DND-41 (cell line): ENCODE measurements around the gene TAPT1.

ENCODE experiments used
- CTCF ChIP-seq: IDR thresholded peaks from 2 replicates; pipeline ENCODE4 v1.5.1; 2012; ENCODE audit warnings: borderline replicate concordance, low read length, moderate library complexity, mild to moderate bottlenecking; ENCODE audit not compliant: poor library complexity, severe bottlenecking; ENCODE audit errors: extremely low read depth
- EZH2 ChIP-seq: IDR thresholded peaks from 3 replicates; pipeline ENCODE4 v1.6.1; 2012; ENCODE audit warnings: borderline replicate concordance, low read depth, mild to moderate bottlenecking, moderate library complexity, low read length, inconsistent platforms; ENCODE audit not compliant: severe bottlenecking

GRCh38 chr4:16117164-16117563 is 109.1 kb downstream of the TAPT1 start:
- TF ChIP-seq CTCF: no peak
- no peak for TF ChIP-seq EZH2
